HG02759 (cell line): ENCODE data around the gene NCAPD2.
"Not testable (repeated sequence)": the region's sequence is repeated elsewhere in the genome, so short reads cannot be mapped to it uniquely, and the experiment has no call there.

Source experiments
- ATAC-seq: cut with Tn5 transposase; IDR thresholded peaks from one replicate; pipeline ENCODE4 v1.9.1; 2021; ENCODE audit warnings: mild to moderate bottlenecking, moderate library complexity; ENCODE audit not compliant: unreplicated experiment

The NCAPD2 gene

DNA sequence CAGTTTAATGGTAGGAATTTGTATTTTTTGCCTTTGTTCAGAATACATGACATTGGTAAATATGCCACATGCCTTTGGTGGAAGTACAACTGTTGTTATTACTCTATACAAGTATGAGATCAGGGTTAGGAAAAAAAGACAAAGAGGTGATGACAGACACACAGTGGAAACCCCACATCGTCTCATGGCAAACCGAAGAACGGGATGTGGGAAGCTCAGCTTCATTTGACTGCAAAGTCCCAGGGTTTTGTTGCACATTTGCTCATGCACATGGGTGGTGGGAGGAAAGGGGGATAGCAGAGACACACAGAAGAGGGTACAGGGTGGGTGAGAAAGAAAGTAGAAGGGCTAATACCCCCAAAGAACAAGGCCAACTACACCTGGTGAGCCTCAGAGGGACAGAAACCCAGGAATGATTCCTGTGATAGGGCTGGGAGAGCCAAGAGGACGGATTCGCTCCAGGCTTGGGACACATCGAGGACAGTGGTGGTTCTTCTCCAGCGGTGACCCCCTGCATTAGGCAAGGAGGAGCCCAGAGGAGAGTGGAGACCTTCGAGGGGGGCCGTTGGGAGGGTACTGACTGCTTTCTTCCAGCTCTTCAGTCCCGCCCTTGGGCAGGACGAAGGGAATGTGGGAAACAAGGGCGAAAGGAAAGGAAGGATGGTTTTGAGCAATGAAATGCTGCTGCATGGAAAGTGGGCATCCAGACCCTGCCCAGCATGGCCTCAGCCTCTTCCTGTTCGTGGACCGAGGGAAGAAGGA, 31.5 kb upstream of the NCAPD2 start:
- no peak for ATAC-seq

DNA sequence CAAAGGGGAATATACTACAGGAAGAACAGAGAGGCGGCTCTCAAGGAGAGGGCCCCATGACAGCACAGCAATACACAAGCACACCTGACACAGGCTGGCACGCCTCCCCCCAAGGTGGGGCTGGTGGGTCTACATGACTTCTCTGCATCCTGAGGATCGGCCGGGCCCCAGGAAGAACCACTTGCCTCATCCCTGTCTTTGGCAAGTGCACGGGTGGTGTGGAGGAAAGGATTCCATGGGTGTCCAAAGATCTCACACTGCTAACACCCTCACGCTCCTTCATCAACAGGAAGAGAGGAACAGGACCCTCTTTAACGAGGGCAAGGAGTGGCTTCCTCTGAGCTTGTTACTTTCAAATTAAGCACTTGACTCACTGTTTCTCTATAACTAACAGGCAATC, 30.7 kb upstream of the NCAPD2 start:
- ATAC-seq, result no peak

DNA sequence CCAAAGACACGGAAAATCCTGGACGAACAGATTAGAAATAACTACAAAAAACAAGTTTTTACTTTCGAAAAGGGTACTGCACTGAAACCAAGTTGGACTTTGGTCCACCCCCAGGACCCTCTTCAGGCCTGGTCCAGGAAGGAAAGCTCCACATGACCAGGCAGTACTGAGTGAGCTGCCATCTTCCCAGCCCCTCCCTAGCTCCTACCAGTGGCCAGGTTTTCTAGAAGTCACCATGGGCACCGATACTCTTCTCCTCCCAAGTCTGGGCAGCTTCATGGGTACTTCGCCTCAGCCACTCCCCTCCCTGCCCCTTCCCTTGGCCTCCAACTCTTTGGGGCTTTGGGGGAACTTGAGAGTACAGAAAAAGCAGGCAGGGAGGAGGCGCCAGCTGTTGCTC, 30.0 kb upstream of the NCAPD2 start:
- ATAC-seq, result no peak

DNA sequence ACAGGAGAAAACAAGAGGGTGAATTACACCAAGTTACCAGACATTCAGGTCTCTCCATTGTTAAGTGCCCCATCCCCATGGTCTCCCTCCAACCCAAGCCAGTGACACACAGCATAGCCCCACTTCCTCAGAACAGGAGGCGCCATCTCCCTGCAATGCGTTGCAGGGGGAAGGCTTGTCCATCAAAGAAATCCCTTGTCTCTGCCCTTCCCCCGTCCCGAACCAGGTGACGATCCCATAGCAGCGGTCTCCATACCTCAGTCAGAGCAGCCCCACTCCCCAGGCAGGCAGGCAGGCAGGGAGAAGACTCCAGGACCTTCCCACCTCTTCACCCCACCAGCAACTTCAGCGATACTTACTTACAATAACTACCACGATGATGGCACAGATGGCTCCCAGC, 29.4 kb upstream of the NCAPD2 start:
- no peak for ATAC-seq

DNA sequence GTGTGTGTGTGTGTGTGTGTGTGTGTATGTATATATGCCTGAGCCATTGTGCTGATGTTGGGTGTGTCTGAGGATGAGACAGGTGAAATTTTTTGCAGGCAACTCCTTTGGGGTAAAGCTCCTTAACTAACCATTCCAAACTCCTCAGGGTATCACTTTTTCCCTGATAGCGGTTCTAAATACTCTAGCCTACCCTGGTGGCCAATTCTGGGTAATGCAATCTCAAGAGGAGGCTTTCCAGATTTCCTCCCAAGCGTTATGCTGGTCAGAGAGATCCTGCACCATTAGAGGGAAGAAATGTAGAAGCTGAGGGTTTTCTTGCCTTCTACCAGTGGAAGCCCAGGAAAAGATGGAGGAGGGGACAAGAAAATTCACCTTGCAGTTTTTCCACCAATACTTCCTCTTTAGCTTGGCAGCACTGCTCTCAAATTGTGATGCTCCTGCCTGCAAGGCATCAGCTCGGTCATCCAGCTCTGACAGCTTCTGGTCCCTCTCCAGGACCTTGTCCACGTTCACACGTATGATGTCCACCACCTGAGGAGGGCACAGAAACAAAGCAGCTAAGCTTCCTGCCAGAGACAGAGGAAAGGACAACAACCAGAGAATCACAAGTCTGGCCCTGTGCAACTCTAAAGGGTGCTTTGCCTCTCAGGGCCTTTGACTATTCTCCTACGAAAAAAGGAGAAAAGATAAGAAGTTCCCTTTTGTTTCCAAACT, 28.3 kb upstream of the NCAPD2 start:
- no peak for ATAC-seq

DNA sequence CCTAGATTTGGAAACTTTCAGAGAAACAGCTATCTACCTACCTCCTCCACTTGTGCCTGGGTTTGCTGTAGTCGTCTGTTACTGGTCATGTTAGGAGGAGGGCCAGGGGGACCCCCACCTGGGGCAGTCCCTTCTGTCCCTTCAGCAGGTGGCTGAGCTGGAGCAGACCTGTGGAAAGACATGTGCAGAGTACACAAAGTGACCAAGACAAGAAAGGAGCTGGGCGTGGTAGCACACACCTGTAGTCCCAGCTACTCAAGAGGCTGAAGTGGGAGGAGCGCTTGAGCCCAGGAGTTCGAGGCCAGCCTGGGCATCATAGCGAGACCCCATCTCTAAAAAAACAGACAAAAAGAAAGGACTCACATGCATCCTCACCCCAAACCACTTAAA, 27.7 kb upstream of the NCAPD2 start:
- ATAC-seq, result no peak

DNA sequence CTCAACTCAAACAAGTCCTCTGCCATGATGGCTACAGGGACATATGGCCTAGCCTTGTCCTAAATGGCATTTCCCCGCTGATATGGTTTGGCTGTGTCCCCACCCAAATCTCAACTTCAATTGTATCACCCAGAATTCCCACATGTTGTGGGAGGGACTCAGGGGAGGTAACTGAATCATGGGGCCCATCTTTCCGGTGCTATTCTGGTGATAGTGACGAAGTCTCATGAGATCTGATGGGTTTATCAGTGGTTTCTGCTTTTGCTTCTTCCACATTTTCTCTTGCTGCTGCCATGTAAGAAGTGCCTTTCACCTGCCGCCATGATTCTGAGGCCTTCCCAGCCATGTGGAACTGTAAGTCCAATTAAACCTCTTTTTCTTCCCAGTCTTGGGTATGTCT, 27.2 kb upstream of the NCAPD2 start:
- not testable (repeated sequence) for ATAC-seq

DNA sequence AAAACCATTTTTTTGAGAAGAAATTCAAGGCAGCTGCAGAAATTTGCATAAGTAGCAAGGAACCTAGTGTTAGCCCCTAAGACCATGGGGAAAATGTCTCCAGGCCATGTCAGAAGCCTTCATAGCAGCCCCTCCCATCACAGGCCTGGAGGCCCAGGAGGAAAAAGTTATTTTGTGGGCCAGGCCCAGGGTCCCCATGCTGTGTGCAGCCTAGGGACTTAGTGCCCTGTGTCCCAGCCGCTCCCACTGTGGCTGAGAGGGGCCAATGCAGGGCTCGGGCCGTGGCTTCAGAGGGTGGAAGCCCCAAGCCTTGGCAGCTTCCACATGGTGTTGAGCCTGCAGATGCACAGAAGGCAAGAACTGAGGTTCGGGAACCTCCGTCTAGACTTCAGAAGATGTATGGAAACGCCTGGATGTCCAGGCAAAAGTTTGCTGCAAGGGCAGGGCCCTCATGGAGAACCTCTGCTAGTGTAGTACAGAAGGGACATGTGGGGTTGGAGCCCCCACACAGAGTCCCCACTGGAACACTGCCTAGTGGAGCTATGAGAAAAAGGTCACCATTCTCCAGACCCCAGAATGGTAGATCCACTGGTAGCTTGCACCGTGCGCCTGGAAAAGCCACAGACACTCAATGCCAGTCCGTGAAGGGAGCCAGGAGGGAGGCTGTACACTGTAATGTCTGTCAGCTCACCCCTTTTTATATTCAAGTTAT, 26.2 kb upstream of the NCAPD2 start:
- ATAC-seq, result not testable (repeated sequence)

DNA sequence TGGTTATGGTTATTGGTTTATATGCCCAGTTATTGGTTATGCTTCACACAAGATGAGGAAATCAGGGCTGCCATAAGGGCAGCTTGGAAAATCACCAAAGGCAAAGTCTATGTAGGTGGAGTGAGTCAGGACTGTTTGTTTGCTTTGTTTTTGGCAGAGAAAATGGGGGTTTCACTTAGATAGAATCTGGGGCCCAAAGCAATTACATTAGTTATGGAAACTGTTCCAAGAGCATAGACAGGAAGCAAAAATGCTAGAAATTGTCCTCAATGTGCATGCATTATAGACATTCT, 25.7 kb upstream of the NCAPD2 start:
- no peak for ATAC-seq

DNA sequence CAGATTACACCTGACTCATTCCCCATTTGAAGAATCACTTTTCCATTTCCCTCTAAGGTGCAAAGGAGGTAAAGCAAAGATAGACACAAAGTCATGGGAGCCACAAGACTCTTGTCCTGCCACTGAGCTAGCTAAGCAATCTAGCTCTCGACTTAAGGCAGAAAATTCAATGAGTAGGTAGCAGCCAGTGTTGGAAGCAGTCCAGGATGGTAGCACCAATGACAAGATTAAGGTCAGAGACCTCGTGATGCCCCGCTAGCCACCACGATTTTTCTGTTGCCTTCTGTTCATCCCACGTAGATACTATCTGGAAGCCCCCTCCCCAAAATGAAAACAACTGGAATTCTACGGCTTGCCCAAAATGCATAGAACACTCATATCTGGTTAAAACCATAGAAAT, 24.8 kb upstream of the NCAPD2 start:
- ATAC-seq, result no peak

DNA sequence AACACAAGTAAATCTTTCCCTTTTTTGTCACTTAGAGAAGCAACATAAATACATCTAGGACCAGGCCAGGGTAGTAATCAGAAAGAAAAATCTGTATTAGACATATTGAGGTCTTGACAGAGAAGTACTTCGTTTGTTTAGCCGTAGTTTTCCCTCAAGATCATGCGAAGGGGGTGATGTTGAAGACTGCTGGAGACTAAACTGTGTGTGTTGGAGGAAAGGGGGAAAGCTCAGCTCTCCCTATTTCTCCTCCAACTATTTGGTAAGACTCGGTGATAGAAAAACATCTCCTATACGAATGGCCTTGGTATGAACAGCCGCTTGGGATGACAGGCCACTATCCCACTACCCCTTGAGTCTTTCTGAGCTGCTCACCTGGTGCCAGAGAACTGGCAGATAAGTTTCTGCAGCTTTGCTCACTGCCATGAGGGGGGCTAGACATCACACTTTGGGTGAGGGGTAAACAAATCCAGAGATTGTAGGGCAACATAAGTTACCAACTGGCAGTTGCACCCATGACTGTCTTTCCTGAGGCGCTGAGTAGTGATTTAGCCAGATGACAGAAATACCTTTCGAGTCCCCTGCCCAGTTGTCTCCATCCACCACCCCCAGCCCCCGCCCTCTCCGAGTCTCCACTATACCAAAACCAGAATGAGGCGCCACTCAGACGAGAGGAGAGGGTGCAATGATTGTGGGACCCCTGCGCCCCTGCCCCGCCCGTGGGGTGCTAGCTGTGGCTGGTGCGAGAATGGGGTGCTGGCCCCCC, 24.1 kb upstream of the NCAPD2 start:
- ATAC-seq, result no peak

DNA sequence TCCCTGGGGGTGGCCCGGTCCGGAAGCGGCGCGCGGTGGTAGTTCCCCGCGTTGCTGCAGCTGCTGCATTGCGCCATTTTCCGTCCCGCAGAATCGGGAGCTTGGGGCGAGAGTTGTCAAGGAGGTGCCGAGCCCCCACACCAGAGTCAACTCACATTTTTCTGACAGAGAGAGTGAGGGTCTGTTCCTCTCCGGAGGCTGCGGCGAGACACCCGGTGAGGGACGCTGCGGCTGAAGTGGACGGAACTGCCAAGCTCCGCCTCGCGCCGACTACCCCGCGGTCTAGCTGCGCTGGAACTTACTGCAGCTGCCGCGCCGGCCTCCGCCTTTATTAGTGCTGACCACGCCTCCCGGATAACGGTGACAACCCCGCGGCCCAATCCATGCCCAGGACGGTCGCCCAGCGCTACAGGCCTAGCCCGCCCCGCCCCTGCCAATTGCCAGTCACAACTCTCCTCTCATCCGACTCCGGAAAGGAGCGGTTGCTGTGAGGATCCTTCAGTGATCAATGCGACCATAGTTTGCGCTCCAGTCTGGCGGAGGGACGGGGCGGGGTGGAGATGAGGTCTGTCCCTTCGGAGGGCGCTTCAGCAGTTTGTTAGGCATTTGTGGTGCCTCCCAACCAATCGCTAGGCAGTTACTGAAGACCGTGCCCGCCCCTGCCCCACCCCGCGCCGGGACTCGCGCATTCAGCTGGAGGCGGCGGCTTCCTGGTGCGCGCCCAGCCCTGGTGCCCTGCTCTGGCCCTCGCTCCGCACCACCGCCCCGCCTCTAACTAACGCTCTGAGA, 23.3 kb upstream of the NCAPD2 start, which contains the start of gene VAMP1:
Gene VAMP1, minus strand, starts transcription at position 303 of the 789 bp plus-strand sequence. Its CDS starts 146 bp downstream, at position 157.
- peak; percentile 85 for ATAC-seq

DNA sequence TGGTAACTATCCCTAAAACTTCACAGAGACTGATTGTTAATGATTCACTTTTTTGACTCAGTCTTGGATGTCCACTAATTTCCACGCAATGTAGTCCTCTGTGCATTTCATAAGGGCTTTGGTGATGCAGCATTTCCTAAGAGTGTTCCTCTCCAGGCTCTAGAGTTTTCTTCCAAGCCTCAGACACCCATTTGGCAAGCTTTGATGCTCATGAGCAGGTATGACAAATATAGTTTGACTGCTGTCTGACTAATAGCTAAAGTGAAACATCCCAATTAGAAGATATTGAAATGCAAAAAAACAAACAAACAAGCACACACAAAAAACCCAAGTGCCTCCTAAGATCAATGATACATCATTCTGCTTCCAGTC, 21.9 kb upstream of the NCAPD2 start:
- no peak for ATAC-seq

DNA sequence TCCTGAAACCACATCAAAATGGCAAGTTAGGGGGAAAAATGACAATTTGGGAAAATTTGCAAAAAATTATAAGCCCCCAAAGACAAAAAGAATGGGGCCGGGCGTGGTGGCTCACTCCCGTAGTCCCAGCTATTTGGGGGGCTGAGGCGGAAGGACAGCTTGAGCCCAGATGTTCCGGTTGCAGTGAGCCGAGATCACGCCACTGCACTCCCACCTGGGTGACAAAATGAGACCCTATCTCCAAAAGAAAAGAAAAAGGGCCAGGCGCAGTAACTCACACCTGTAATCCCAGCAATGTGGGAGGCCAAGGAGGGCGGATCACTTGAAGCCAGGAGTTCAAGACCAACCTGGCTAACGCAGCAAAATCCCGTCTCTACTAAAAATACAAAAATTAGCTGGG, 21.4 kb upstream of the NCAPD2 start:
- no peak for ATAC-seq

DNA sequence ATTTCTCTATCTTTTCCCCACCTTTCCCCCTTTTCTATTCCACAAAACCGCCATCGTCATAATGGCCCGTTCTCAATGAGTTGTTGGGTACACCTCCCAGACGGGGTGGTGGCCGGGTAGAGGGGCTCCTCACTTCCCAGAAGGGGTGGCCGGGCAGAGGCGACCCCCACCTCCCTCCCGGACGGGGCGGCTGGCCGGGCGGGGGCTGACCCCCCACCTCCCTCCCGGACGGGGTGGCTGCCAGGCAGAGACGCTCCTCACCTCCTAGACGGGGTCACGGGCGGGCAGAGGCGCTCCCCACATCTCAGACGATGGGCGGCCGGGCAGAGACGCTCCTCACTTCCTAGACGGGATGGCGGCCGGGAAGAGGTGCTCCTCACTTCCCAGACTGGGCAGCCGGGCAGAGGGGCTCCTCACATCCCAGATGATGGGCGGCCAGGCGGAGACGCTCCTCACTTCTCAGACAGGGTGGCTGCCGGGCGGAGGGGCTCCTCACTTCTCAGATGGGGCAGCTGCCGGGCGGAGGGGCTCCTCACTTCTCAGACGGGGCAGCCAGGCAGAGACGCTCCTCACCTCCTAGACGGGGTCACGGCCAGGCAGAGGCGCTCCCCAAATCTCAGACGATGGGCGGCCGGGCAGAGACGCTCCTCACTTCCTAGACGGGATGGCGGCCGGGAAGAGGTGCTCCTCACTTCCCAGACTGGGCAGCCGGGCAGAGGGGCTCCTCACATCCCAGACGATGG, 18.5 kb upstream of the NCAPD2 start:
- ATAC-seq, result not testable (repeated sequence)

DNA sequence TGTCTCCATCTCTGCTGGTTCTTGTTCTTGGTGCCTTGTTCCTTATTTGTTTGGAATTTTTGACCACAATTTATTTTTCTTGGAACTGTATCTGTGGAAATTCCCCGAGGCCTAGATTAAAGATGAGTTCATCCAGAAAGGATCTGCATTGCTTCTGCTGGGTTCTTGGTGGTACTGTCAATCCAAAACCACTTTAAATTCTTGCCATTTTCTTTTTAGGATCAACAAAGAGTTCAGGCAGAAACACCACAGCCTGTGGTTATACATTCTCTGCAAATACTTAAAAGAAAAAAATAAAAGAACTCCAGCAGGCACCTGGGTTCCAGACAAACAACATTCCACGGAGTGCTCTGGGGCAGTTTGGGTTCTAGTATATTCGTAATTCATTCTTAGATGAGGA, 17.4 kb upstream of the NCAPD2 start:
- no peak for ATAC-seq

DNA sequence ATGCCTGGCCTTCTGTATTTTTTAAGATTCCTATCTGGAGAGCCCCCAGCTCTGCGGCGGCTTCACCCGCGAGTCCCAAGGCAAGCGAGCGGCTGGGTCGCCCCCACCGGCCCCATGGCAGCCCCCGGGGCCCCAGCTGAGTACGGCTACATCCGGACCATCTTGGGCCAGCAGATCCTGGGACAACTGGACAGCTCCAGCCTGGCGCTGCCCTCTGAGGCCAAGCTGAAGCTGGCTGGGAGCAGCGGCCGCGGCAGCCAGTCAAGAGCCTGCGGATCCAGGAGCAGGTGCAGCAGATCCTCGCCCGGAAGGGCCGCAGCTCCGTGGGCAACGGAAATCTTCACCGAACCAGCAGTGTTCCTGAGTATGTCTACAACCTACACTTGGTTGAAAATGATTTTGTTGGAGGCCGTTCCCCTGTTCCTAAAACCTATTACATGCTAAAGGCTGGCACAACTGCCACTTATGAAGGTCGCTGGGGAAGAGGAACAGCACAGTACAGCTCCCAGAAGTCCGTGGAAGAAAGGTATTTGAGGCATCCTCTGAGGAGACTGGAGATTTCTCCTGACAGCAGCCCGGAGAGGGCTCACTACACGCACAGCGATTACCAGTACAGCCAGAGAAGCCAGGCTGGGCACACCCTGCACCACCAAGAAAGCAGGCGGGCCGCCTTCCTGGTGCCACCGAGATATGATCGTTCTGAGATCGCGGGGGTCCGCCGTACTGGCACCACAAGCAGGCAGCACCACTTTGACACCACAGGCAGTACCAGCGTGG, 16.1 kb upstream of the NCAPD2 start:
- not testable (repeated sequence) for ATAC-seq

DNA sequence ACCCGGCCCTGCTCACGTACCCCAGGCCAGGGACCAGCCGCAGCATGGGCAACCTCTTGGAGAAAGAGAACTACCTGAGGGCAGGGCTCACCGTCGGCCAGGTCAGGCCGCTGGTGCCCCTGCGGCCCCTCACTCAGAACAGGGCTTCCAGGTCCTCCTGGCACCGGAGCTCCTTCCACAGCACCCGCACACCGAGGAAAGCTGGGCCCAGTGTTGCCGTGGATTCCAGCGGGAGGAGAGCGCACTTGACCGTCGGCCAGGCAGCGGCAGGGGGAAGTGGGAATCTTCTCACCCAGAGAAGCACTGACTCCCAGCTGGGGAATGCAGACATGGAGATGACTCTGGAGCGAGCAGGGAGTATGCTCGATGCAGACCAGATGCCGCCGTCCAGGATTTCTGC, 15.5 kb upstream of the NCAPD2 start:
- ATAC-seq, result no peak

DNA sequence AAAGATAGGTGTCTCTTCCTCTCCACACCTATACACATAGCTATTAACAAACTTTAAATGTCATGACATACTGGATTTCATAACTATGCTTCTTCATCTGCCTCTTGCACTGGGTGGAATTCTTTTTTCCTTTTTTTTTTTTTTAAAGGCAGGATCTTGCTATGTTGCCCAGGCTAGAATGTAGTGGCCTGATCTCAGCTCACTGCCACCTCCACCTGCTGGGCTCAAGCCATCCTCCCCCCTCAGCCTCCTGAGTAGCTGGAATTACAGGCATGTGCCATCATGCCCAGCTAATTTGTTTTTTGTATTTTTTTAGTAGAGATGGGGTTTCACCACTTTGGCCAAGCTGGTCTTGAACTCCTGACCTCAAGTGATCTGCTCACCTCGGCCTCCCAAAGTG, 5.7 kb upstream of the NCAPD2 start:
- no peak for ATAC-seq
